HepG2 (cell line): ENCODE measurements around the gene PHOSPHO2. TPM values are rescaled to one million over a fixed set of nuclear protein-coding genes. Genes with fewer than 3 reads are reported as not detected.

ENCODE experiments used
- ATAC-seq: fragments of 200-7000 bp; cut with Tn5 transposase; 3 replicates; pipeline ENCODE4 v1.9.1; 2020; ENCODE audit warnings: mild to moderate bottlenecking, moderate library complexity
- BruUV-seq: library from RNA; stranded (reverse); fragments of 400-500 nt; replicated peaks from 2 replicates; lab custom pipeline; 2021; lab: Mats Ljungman, UMichigan
- CTCF ChIA-PET: fragments of 300-600 bp; formaldehyde crosslinking; extraction: SDS; loops from one replicate; lab custom pipeline; 2021; ENCODE audit warnings: low total read pairs, inconsistent platforms, low intra/inter-chr PET ratio; lab: Yijun Ruan, JAX
- POLR2A ChIA-PET: fragments of 350-600 bp; sonication (Branson Sonifier 250); formaldehyde crosslinking; loops from one replicate; lab custom pipeline; 2020; ENCODE audit warnings: antibody characterized with exemption, inconsistent platforms; lab: Yijun Ruan, JAX
- DNase-seq: peaks from one replicate; pipeline ENCODE4 v3.0.0-alpha.2; 2015; ENCODE audit warnings: low spot score
- FAIRE-seq: peaks from 3 replicates; lab custom pipeline; 2011; peaks lifted over from hg19 to GRCh38; lab: Jason Lieb, UNC
- H2AFZ ChIP-seq: one replicate; pipeline ENCODE4 v1.6.1; 2011; ENCODE audit warnings: low read length, inconsistent platforms
- H3K27ac ChIP-seq: fragments of 300-600 bp; 3 replicates; pipeline ENCODE4 v1.8.0; 2011; ENCODE audit warnings: mixed run types, mild to moderate bottlenecking, mixed read lengths, low read length, inconsistent platforms; ENCODE audit not compliant: insufficient read depth; ENCODE audit errors: extremely low read length
- H3K27me3 ChIP-seq, 2 experiments: fragments of 200-600 bp in 1 of 2; 2 replicates in 1 of 2; 3 replicates in 1 of 2; pipeline versions ENCODE4 v1.6.0 to v1.8.0; 2011; ENCODE audit warnings: low read length in 2 of 2, mild to moderate bottlenecking in 2 of 2, moderate library complexity in 2 of 2, inconsistent platforms in 1 of 2; ENCODE audit not compliant: insufficient read depth in 2 of 2, control insufficient read depth in 1 of 2
- H3K36me3 ChIP-seq, 2 experiments: fragments of 200-600 bp in 1 of 2; replicated peaks in 1 of 2; 2 replicates in 1 of 2; 3 replicates in 1 of 2; pipeline versions ENCODE4 v1.5.1 to v1.8.0; 2011; ENCODE audit warnings: low read length in 2 of 2, inconsistent platforms in 1 of 2; ENCODE audit not compliant: insufficient read depth in 2 of 2, control insufficient read depth in 1 of 2
- H3K4me1 ChIP-seq: 2 replicates; pipeline ENCODE4 v1.5.1; 2012; ENCODE audit warnings: low read length, inconsistent platforms; ENCODE audit not compliant: insufficient read depth
- H3K4me2 ChIP-seq: 2 replicates; pipeline ENCODE4 v1.6.0; 2011; ENCODE audit warnings: low read depth, low read length, inconsistent platforms
- H3K4me3 ChIP-seq, 3 experiments: fragments of 200-600 bp in 1 of 3; sonication (generic), shearing (Covaris generic) in 1 of 3; replicated peaks in 1 of 3; 2 replicates each; pipeline ENCODE4 v1.5.1; 2011 to 2016; ENCODE audit warnings: low read length in 3 of 3, inconsistent platforms in 2 of 3, low read depth in 2 of 3, mild to moderate bottlenecking in 2 of 3, control low read depth in 1 of 3, mixed read lengths in 1 of 3; ENCODE audit not compliant: insufficient read depth in 1 of 3
- H3K79me2 ChIP-seq: one replicate; pipeline ENCODE4 v1.6.1; 2011; ENCODE audit warnings: low read length, inconsistent platforms; ENCODE audit not compliant: insufficient read depth
- H3K9ac ChIP-seq: 2 replicates; pipeline ENCODE4 v1.6.0; 2011; ENCODE audit warnings: mild to moderate bottlenecking, low read depth, low read length, inconsistent platforms; ENCODE audit not compliant: insufficient read depth
- H3K9me3 ChIP-seq: 2 replicates; pipeline ENCODE4 v1.5.1; 2012; ENCODE audit warnings: mild to moderate bottlenecking, low read length
- H4K20me1 ChIP-seq: 2 replicates; pipeline ENCODE4 v1.6.0; 2011; ENCODE audit warnings: inconsistent platforms, mild to moderate bottlenecking, low read length, moderate library complexity; ENCODE audit not compliant: insufficient read depth
- EP300 ChIP-seq, 3 experiments: sonication (generic) in 1 of 3; formaldehyde crosslinking in 1 of 3; IDR thresholded peaks; 2 replicates each; pipeline versions ENCODE4 v1.5.1 to v1.6.1; 2011 to 2020; ENCODE audit warnings: low read depth in 2 of 3, low read length in 2 of 3, borderline replicate concordance in 1 of 3, improper control_type of control experiment in 1 of 3, mild to moderate bottlenecking in 1 of 3, missing genetic modification reagents in 1 of 3, moderate library complexity in 1 of 3
- ETV6 ChIP-seq: sonication (generic); formaldehyde crosslinking; conservative IDR thresholded peaks from 2 replicates; pipeline ENCODE4 v1.4.0; 2020; ENCODE audit warnings: missing genetic modification reagents
- FOXO4 ChIP-seq: sonication (generic); formaldehyde crosslinking; conservative IDR thresholded peaks from 2 replicates; pipeline ENCODE4 v1.8.1; 2023; ENCODE audit warnings: missing genetic modification reagents
- RBFOX2 ChIP-seq: fragments of 200-400 bp; formaldehyde crosslinking; IDR thresholded peaks from 2 replicates; pipeline ENCODE4 v1.6.1; 2017; ENCODE audit warnings: low read depth, mild to moderate bottlenecking, low read length
- SP4 ChIP-seq: sonication (generic); formaldehyde crosslinking; IDR thresholded peaks from 2 replicates; pipeline ENCODE4 v1.8.1; 2023; ENCODE audit warnings: mild to moderate bottlenecking, missing genetic modification reagents
- TARDBP ChIP-seq: sonication (generic); formaldehyde crosslinking; IDR thresholded peaks from 2 replicates; pipeline ENCODE4 v1.8.0; 2022; ENCODE audit warnings: mild to moderate bottlenecking, missing genetic modification reagents
- ZBTB21 ChIP-seq: sonication (generic); formaldehyde crosslinking; IDR thresholded peaks from 2 replicates; pipeline ENCODE4 v1.4.0; 2020; ENCODE audit warnings: missing genetic modification reagents
- ZNF275 ChIP-seq: sonication (generic); formaldehyde crosslinking; IDR thresholded peaks from 2 replicates; pipeline ENCODE4 v1.8.0; 2022; ENCODE audit warnings: missing genetic modification reagents, mild to moderate bottlenecking, inconsistent platforms, borderline replicate concordance
- WGBS: methylation state at CpG from one replicate; pipeline ENCODE4 v1.1.6; 2017; ENCODE audit warnings: low lambda C conversion rate; 5-methylcytosine and 5-hydroxymethylcytosine counted together
- in situ Hi-C: cut with HindIII; loops from 2 replicates; pipeline ENCODE4 v1.10.0; 2017; ENCODE audit warnings: low pct_unique_long_range_greater_than_20kb; ENCODE audit not compliant: extremely low pct_ligation_motif_present
- intact Hi-C: fragments of 100-400 bp; cut with micrococcal nuclease; formaldehyde crosslinking; loops from one replicate; pipeline ENCODE4 v1.10.0; 2022; ENCODE audit not compliant: unreplicated experiment
- polyA plus RNA-seq, 8 experiments: library from polyadenylated mRNA; depleted of rRNA in 3 of 8; stranded (reverse) in 7 of 8; unstranded in 1 of 8; fragments of >200 nt; fragmentation: Illumina TruSeq in 4 of 8; extraction: Trizol in 4 of 8; gene quantifications; 2 replicates each; pipeline versions ENCODE4 v1.2.1 to v1.2.3, GENCODE V29; 2011 to 2016; ENCODE audit warnings: low read depth in 4 of 8, missing spikeins in 1 of 8, mixed read lengths in 1 of 8; ENCODE audit not compliant: insufficient read depth in 1 of 8
- total RNA-seq, 5 experiments: library from RNA; depleted of rRNA; stranded (reverse); fragments of >200 nt; fragmentation: Illumina TruSeq; extraction: Trizol; gene quantifications; 2 replicates each; pipeline ENCODE4 v1.2.3, GENCODE V29; 2016; ENCODE audit warnings: low read depth in 1 of 5

The PHOSPHO2 gene
- total and polyA plus RNA-seq, 2 of the 13 experiments (the other 11 are each of a cell fraction or from before 2014, with no cell fraction given): 6.1 to 11.4 TPM

GRCh38 chr2:169672406-169672805, 21.9 kb upstream of the PHOSPHO2 start:
- no peak overlapping the region for H3K4me3 ChIP-seq
- no peak overlapping the region for H3K4me2 ChIP-seq
- BruUV-seq: no TSS peak
- in situ Hi-C loops (loop anchor here (10.0 kb wide), 1 partner anchor 148 kb away; no protein-coding TSS in a partner anchor), intact Hi-C loops (no loop called here)
- H3K36me3 ChIP-seq: no peaks in the 10 kb centered on the region
- DNase-seq: no peak
- H3K9me3 ChIP-seq: no peaks in the 10 kb centered on the region
- 71% methylated on average over 6 of the region's 6 CpGs for WGBS
- no peak for FAIRE-seq
- peaks cover 10% of the 10 kb centered on the region for H3K4me1 ChIP-seq
- H3K9ac ChIP-seq: no peak overlapping the region
- H4K20me1 ChIP-seq: no peaks in the 10 kb centered on the region
- H3K27me3 ChIP-seq: no peaks in the 10 kb centered on the region
- ChIA-PET POLR2A (no interaction called here), CTCF (no interaction called here)
- no peak for ATAC-seq
- TF ChIP-seq SP4 (CRISPR knock-in tag): no peak
- TF ChIP-seq TARDBP (CRISPR knock-in tag): no peak
- no peak for TF ChIP-seq ETV6 (CRISPR knock-in tag)
- TF ChIP-seq ZNF275 (CRISPR knock-in tag): no peak
- no peak for TF ChIP-seq ZBTB21 (CRISPR knock-in tag)
- no peak for TF ChIP-seq EP300 (IDR thresholded peaks at IDR 0.05; ENCODE audit: low read depth in 2 of 2, low read length in 2 of 2)
- no peak for TF ChIP-seq EP300 (CRISPR knock-in tag; IDR thresholded peaks at IDR 0.05; ENCODE audit: borderline replicate concordance)
- TF ChIP-seq RBFOX2: no peak
- no peak for TF ChIP-seq FOXO4 (CRISPR knock-in tag)
- no peak overlapping the region for H3K27ac ChIP-seq
- H3K79me2 ChIP-seq: no peaks in the 10 kb centered on the region
- H2AFZ ChIP-seq: no peak overlapping the region
